Measurements from ENCODE around the gene MAGI1.

The MAGI1 gene

GRCh38 chr3:65935724-65936123, 103.0 kb downstream of the MAGI1 start:
- DNase-seq (ENCODE audit: low read depth): peak; percentile 83
- H3K4me3 ChIP-seq (ENCODE audit: low read length): no peak overlapping the region
- TF ChIP-seq, protein P1, sequence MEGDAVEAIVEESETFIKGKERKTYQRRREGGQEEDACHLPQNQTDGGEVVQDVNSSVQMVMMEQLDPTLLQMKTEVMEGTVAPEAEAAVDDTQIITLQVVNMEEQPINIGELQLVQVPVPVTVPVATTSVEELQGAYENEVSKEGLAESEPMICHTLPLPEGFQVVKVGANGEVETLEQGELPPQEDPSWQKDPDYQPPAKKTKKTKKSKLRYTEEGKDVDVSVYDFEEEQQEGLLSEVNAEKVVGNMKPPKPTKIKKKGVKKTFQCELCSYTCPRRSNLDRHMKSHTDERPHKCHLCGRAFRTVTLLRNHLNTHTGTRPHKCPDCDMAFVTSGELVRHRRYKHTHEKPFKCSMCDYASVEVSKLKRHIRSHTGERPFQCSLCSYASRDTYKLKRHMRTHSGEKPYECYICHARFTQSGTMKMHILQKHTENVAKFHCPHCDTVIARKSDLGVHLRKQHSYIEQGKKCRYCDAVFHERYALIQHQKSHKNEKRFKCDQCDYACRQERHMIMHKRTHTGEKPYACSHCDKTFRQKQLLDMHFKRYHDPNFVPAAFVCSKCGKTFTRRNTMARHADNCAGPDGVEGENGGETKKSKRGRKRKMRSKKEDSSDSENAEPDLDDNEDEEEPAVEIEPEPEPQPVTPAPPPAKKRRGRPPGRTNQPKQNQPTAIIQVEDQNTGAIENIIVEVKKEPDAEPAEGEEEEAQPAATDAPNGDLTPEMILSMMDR (IDR thresholded peaks at IDR 0.05; ENCODE audit: insufficient read depth, low read depth, low read length, missing control alignments): no peak

GRCh38 chr3:65930648-65931047, 108.1 kb downstream of the MAGI1 start:
- DNase-seq (ENCODE audit: low read depth): no peak
- TF ChIP-seq, protein P1 (IDR thresholded peaks at IDR 0.05; ENCODE audit: insufficient read depth, low read depth, low read length, missing control alignments): no peak

GRCh38 chr3:65928110-65928509, 110.6 kb downstream of the MAGI1 start:
- no peak overlapping the region for H3K4me3 ChIP-seq (ENCODE audit: low read length)
- no peak for DNase-seq (ENCODE audit: low read depth)
- TF ChIP-seq, protein P1 (IDR thresholded peaks at IDR 0.05; ENCODE audit: insufficient read depth, low read depth, low read length, missing control alignments): no peak

More at GRCh38 chr3:65930648-65931047, 108.1 kb downstream of the MAGI1 start:
- H3K4me3 ChIP-seq (ENCODE audit: low read length): no peak overlapping the region

DNA sequence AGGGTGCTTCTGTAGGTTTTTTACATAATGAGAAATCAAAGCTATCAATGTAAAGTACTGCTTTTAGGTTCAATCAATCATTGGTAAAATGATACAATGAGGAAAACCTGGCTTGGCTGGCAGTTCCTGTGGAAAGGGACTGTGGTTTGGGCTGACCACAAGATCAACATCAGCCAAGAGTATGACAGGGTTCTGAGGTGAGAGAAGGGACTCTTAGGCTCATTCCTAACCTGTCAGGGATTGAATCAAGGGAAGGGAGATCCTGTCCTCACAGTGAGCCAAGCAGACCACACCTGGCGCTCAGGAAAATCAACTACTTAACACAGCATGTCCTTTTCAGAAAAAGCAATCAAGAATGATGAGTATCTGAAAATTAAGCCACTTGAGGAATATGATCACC, 111.1 kb downstream of the MAGI1 start:
- H3K4me3 ChIP-seq (ENCODE audit: low read length): no peak overlapping the region
- TF ChIP-seq, protein P1 (IDR thresholded peaks at IDR 0.05; ENCODE audit: insufficient read depth, low read depth, low read length, missing control alignments): no peak
- peak; percentile 40 for DNase-seq (ENCODE audit: low read depth)

DNA sequence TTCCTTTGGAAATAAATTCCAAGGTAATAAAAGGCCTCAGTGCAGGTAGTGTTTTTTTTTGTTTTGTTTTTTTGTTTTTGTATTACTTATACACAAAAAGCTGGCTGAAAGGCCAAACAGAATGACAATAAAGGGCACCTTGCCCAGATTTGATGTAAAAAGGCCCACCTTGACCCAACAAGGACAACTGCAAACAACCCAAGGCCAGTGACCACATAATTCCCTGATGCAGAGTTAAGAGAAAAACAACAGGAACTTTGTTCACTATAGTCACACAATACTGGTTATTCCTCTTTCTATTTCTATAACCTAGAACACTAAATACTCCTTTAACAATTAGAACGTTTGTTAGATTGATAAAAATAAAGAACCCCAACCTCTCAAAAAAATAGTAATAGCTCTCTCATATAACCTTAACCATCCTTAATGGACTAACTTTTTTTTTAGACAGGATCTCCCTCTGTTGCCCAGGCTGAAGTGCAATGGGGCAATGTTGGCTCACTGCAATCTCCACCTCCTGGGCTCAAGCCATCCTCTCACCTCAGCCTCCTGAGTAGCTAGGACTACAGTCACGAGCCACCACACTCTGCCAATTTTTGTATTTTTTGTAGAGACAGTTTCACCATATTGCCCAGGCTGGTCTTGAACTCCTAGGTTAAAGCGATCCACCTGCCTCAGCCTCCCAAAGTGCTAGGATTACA, 113.3 kb downstream of the MAGI1 start:
- no peak for DNase-seq (ENCODE audit: low read depth)
- TF ChIP-seq, protein P1 (IDR thresholded peaks at IDR 0.05; ENCODE audit: insufficient read depth, low read depth, low read length, missing control alignments): no peak
- H3K4me3 ChIP-seq (ENCODE audit: low read length): no peak overlapping the region

GRCh38 chr3:65924762-65925161, 114.0 kb downstream of the MAGI1 start:
- no peak overlapping the region for H3K4me3 ChIP-seq (ENCODE audit: low read length)
- no peak for DNase-seq (ENCODE audit: low read depth)
- TF ChIP-seq, protein P1 (IDR thresholded peaks at IDR 0.05; ENCODE audit: insufficient read depth, low read depth, low read length, missing control alignments): no peak

GRCh38 chr3:65922441-65922840, 116.3 kb downstream of the MAGI1 start:
- DNase-seq (ENCODE audit: low read depth): no peak
- TF ChIP-seq, protein P1 (IDR thresholded peaks at IDR 0.05; ENCODE audit: insufficient read depth, low read depth, low read length, missing control alignments): no peak
- H3K4me3 ChIP-seq (ENCODE audit: low read length): no peak overlapping the region

Data from epithelial cell of esophagus (primary cell).